Common myeloid progenitor, CD34-positive (primary cell): ENCODE data around the gene MTG2.

Experiments used
- CTCF ChIA-PET: fragments of 350-600 bp; sonication (Branson Sonifier 250); formaldehyde crosslinking; loops from one replicate; lab custom pipeline; 2021; ENCODE audit warnings: antibody characterized with exemption; lab: Charles Lee
- POLR2A ChIA-PET: fragments of 350-600 bp; sonication (Branson Sonifier 250); formaldehyde crosslinking; loops from one replicate; lab custom pipeline; 2021; ENCODE audit warnings: antibody characterized with exemption; lab: Charles Lee
- DNase-seq, 3 donors: peaks; one replicate each; pipeline versions ENCODE4 v3.0.0 to v3.0.0-alpha.2; 2013
- H3K27ac ChIP-seq, 2 experiments: 1 replicate in 1 of 2; 2 replicates in 1 of 2; pipeline ENCODE4 v1.7.0; 2013; ENCODE audit warnings: inconsistent platforms in 2 of 2, low read length in 2 of 2, mild to moderate bottlenecking in 2 of 2, low read depth in 1 of 2, moderate library complexity in 1 of 2; ENCODE audit not compliant: severe bottlenecking in 2 of 2, insufficient read depth in 1 of 2, poor library complexity in 1 of 2
- H3K27me3 ChIP-seq, 5 experiments: replicated peaks in 2 of 5; 1 replicate in 3 of 5; 2 replicates in 2 of 5; pipeline versions ENCODE4 v1.6.1 to v1.7.0; 2013; ENCODE audit warnings: low read length in 4 of 5, mild to moderate bottlenecking in 2 of 5, moderate library complexity in 2 of 5, inconsistent platforms in 1 of 5; ENCODE audit not compliant: insufficient read depth in 5 of 5, control insufficient read depth in 4 of 5
- H3K36me3 ChIP-seq, 4 experiments: 1 replicate in 2 of 4; 2 replicates in 2 of 4; pipeline versions ENCODE4 v1.6.1 to v1.7.0; 2013; ENCODE audit warnings: low read length in 3 of 4, control low read depth in 1 of 4, mild to moderate bottlenecking in 1 of 4; ENCODE audit not compliant: control insufficient read depth in 4 of 4, insufficient read depth in 4 of 4
- H3K4me1 ChIP-seq, 4 experiments: 1 replicate in 3 of 4; 2 replicates in 1 of 4; pipeline versions ENCODE4 v1.6.1 to v1.7.1; 2013; ENCODE audit warnings: low read length in 3 of 4, mild to moderate bottlenecking in 3 of 4, control low read depth in 1 of 4, inconsistent platforms in 1 of 4, moderate library complexity in 1 of 4; ENCODE audit not compliant: control insufficient read depth in 4 of 4, insufficient read depth in 4 of 4; ENCODE audit errors: control extremely low read depth in 1 of 4
- H3K4me3 ChIP-seq, 7 experiments: 1 replicate in 4 of 7; 2 replicates in 3 of 7; pipeline versions ENCODE4 v1.5.1 to v1.7.0; 2013; ENCODE audit warnings: mild to moderate bottlenecking in 7 of 7, low read length in 6 of 7, moderate library complexity in 6 of 7, inconsistent platforms in 2 of 7, low read depth in 2 of 7, control low read depth in 1 of 7; ENCODE audit not compliant: insufficient read depth in 4 of 7, control insufficient read depth in 1 of 7; ENCODE audit errors: extremely low read depth in 1 of 7
- H3K9me3 ChIP-seq, 5 experiments: 1 replicate in 4 of 5; 2 replicates in 1 of 5; pipeline versions ENCODE4 v1.6.1 to v1.7.1; 2013; ENCODE audit warnings: low read length in 4 of 5, mild to moderate bottlenecking in 2 of 5, inconsistent platforms in 1 of 5, low read depth in 1 of 5, moderate library complexity in 1 of 5; ENCODE audit not compliant: control insufficient read depth in 4 of 5, insufficient read depth in 2 of 5; ENCODE audit errors: control extremely low read depth in 1 of 5
- WGBS: methylation state at CpG from one replicate; pipeline ENCODE4 v1.1.5; 2013; ENCODE audit not compliant: insufficient coverage; 5-methylcytosine and 5-hydroxymethylcytosine counted together

MTG2 gene

GRCh38 chr20:62237514-62237800, 54.6 kb downstream of the MTG2 start:
- peak overlapping the region in 6 of 7 experiments; percentile 54 to 84 (median 70) for H3K4me3 ChIP-seq
- POLR2A ChIA-PET: no interaction called here
- CTCF ChIA-PET: interaction anchor here (1.1 kb wide), 1 partner anchor 12 kb away, joined by 3 read pairs; no protein-coding TSS in a partner anchor

GRCh38 chr20:62237801-62238568, 55.2 kb downstream of the MTG2 start, which contains the start of gene OSBPL2:
Gene OSBPL2 (plus strand): TSS chr20:62238521. CDS start chr20:62256185, 17,664 bp downstream.
- ChIA-PET CTCF (interaction anchor here (1.1 kb wide), 1 partner anchor 13 kb away, joined by 3 read pairs; no protein-coding TSS in a partner anchor), POLR2A (no interaction called here)
- H3K4me1 ChIP-seq: peaks cover 0 to 20% (median 16%) of the 10 kb centered on the region in 4 experiments
- peaks cover 0 to 3% (median 0%) of the 10 kb centered on the region in 5 experiments for H3K27me3 ChIP-seq
- peak within 1 kb of the TSS; percentile 40 to 80 for H3K27ac ChIP-seq
- peaks cover 0 to 10% (median 4%) of the 10 kb centered on the region in 4 experiments for H3K36me3 ChIP-seq
- peak within 1 kb of the TSS; percentile 44 to 86 (median 73) for H3K4me3 ChIP-seq
- peaks cover 0 to 5% (median 0%) of the 10 kb centered on the region in 5 experiments for H3K9me3 ChIP-seq
- WGBS: 0% methylated on average over 50 of the region's 55 CpGs
- DNase-seq: peak; percentile 98 to 99 (median 99)

More at GRCh38 chr20:62237514-62237800, 54.6 kb downstream of the MTG2 start:
- no CpG with 5 or more reads among the region's 1 CpG for WGBS
- Histone ChIP-seq H3K27ac (no peak overlapping the region), H3K36me3 (peaks cover 0 to 7% (median 4%) of the 10 kb centered on the region in 4 experiments), H3K9me3 (peaks cover 0 to 5% (median 0%) of the 10 kb centered on the region in 5 experiments), H3K27me3 (peaks cover 0 to 3% (median 0%) of the 10 kb centered on the region in 5 experiments), H3K4me1 (peaks cover 0 to 20% (median 16%) of the 10 kb centered on the region in 4 experiments)
- DNase-seq: no peak

- WGBS: 1% methylated on average over 27 of the region's 70 CpGs
- H3K4me3 ChIP-seq: peak overlapping the region; percentile 42 to 86 (median 73)
- H3K27ac ChIP-seq: peak overlapping the region; percentile 40 to 80
- H3K27me3 ChIP-seq: peaks cover 0 to 3% (median 0%) of the 10 kb centered on the region in 5 experiments
- POLR2A ChIA-PET: no interaction called here
- peaks cover 0 to 10% (median 4%) of the 10 kb centered on the region in 4 experiments for H3K36me3 ChIP-seq
- CTCF ChIA-PET: no interaction called here
- peaks cover 0 to 3% (median 0%) of the 10 kb centered on the region in 5 experiments for H3K9me3 ChIP-seq
- no peak for DNase-seq
- H3K4me1 ChIP-seq: peaks cover 0 to 21% (median 18%) of the 10 kb centered on the region in 4 experiments
Observed at GRCh38 chr20:62238569-62239277, 55.9 kb downstream of the MTG2 start.

- Histone ChIP-seq H3K4me3 (peak overlapping the region; percentile 42 to 86 (median 73)), H3K27me3 (peaks cover 0 to under 1% (median 0%) of the 10 kb centered on the region in 5 experiments), H3K4me1 (peaks cover 0 to 28% (median 23%) of the 10 kb centered on the region in 4 experiments), H3K27ac (peak overlapping the region; percentile 40 to 80), H3K9me3 (no peaks in the 10 kb centered on the region), H3K36me3 (peaks cover 0 to 10% (median 4%) of the 10 kb centered on the region in 4 experiments)
- no peak for DNase-seq
- ChIA-PET CTCF (no interaction called here), POLR2A (no interaction called here)
- WGBS: 79% methylated on average over 21 of the region's 23 CpGs
Observed at GRCh38 chr20:62239278-62239879, 56.6 kb downstream of the MTG2 start.

- 88% methylated on average over 8 of the region's 13 CpGs for WGBS
- H3K27ac ChIP-seq: no peak overlapping the region
- POLR2A ChIA-PET: no interaction called here
Observed at GRCh38 chr20:62240020-62240685, 57.3 kb downstream of the MTG2 start.

GRCh38 chr20:62241506-62241905, 58.7 kb downstream of the MTG2 start:
- H3K4me1 ChIP-seq: peaks cover 0 to 33% (median 26%) of the 10 kb centered on the region in 4 experiments
- H3K4me3 ChIP-seq: no peak overlapping the region
- no peak for DNase-seq
- no peaks in the 10 kb centered on the region for H3K9me3 ChIP-seq
- H3K36me3 ChIP-seq: peaks cover 2 to 20% (median 7%) of the 10 kb centered on the region in 4 experiments
- 93% methylated on average over 3 of the region's 10 CpGs for WGBS
- H3K27me3 ChIP-seq: no peaks in the 10 kb centered on the region
- CTCF ChIA-PET: no interaction called here
- POLR2A ChIA-PET: no interaction called here
- no peak overlapping the region for H3K27ac ChIP-seq

More at GRCh38 chr20:62240020-62240685, 57.3 kb downstream of the MTG2 start:
- DNase-seq: no peak
- Histone ChIP-seq H3K36me3 (peaks cover 0 to 10% (median 4%) of the 10 kb centered on the region in 4 experiments), H3K27me3 (no peaks in the 10 kb centered on the region), H3K9me3 (no peaks in the 10 kb centered on the region), H3K4me1 (peaks cover 0 to 33% (median 26%) of the 10 kb centered on the region in 4 experiments), H3K4me3 (no peak overlapping the region)
- CTCF ChIA-PET: no interaction called here
